GM21515 (cell line): ENCODE measurements around the gene AMOT.
"Not testable (repeated sequence)": the region's sequence is repeated elsewhere in the genome, so short reads cannot be mapped to it uniquely, and the experiment has no call there.

ENCODE experiments used
- ATAC-seq: cut with Tn5 transposase; IDR thresholded peaks from one replicate; pipeline ENCODE4 v1.9.1; 2021; ENCODE audit not compliant: unreplicated experiment

AMOT gene

GRCh38 chrX:112840382-112841113 lies at the start of gene AMOT:
TSS of gene AMOT (minus strand) at chrX:112840831. CDS start at chrX:112823126, 17,705 bp downstream.
- peak; percentile 60 for ATAC-seq

DNA sequence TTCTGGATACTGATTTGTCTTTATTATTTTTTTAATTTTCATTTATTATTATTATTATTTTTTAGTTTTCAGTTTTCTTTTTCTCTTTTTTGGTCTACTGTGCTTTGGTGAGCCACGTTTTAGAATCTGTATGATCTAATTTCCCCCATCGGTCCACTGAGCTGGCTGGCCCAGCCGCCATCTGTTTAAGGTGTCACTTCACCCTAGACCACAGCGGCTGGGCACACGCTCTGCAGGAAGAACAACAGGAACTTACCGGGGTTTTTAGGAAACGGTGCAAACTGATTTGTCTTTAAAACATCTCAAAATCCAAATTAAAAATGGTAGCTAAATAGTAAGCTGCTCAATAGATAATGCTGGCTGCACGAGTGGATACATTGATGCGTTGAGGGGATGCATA lies 48.8 kb upstream of the AMOT start:
- ATAC-seq: no peak

DNA sequence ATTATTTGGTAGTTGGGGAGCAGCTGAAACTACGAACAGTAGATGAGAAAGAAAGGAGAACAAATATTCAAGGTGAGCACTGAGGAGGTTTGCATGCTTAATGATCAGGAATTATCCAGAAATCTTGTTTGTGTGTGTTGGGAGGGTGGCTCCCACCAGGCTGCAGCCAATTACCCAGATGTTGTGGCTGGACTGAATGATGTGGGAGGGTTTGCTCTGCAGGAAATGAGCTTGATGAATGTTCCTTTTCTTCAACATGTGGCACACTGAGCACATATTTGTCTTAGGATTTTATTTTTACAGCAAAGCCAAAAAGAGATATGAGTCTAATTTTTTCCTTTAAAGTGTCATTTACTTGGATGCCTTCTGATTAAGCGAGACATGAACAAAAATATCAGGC lies 48.3 kb upstream of the AMOT start:
- no peak for ATAC-seq

DNA sequence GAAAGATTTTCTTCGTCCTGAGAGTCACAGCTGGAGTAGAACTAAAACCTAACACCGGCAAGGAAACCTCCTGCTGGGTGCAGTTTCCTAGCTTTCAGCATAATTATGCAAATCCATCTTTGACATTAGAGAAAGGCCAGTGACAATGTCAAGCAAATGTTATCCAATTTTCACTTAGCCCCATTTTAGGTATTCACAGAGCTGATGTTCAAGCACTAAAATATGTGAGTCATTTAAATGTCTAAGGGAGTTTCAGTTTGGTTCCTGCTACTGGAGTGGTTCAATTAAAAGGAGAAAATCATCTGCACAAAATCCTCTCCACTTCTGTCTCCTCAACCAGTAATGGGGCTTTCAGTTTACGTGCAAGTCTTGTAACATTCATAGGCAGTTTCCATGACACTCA lies 37.1 kb upstream of the AMOT start:
- ATAC-seq: peak; percentile 45

- peak; percentile 48 for ATAC-seq
Measured at GRCh38 chrX:112874614-112875013, 34.0 kb upstream of the AMOT start.

DNA sequence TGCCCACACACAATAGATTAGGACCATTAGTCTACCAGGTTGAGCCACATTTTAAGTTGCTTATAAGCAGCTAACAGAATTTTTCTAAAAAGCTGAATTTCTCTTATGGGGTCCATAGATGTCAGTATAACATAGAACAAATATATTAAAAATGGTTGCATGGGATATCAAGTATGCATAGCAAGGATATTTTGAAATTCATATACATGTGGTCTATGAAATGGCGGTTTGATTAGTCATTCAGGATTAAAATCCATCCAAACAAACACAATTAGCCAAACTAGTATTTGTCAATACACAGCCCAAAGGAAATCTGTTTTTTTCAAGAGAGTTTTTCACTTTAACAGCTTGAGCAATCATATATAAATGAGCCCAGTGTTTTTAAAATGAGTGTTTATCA lies 33.5 kb upstream of the AMOT start:
- no peak for ATAC-seq

- no peak for ATAC-seq
Measured at GRCh38 chrX:112868586-112868985, 28.0 kb upstream of the AMOT start.

GRCh38 chrX:112867570-112867969 lies 26.9 kb upstream of the AMOT start:
- ATAC-seq: no peak

GRCh38 chrX:112866175-112866574 lies 25.5 kb upstream of the AMOT start:
- no peak for ATAC-seq

- ATAC-seq: no peak
Measured at GRCh38 chrX:112865464-112866025, 24.9 kb upstream of the AMOT start.

DNA sequence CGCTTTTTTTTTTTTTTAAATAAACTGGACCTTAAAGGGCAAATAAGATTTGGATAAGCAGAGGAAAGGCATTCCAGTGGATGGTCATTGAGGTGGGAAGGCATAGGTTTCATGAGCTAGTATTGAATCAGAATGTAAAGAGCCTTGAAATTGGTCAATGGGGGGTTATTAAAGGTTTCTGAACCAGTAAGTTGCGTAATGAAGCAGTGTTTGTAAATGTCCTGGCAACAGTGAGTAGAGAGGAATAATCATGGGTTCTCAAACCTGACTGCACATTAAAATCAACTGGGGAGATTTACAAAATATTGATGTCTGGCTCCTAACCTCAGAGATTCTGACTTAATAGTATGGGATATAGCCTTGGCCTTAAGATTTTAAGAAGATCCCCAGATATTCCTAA lies 23.2 kb upstream of the AMOT start:
- ATAC-seq: no peak

DNA sequence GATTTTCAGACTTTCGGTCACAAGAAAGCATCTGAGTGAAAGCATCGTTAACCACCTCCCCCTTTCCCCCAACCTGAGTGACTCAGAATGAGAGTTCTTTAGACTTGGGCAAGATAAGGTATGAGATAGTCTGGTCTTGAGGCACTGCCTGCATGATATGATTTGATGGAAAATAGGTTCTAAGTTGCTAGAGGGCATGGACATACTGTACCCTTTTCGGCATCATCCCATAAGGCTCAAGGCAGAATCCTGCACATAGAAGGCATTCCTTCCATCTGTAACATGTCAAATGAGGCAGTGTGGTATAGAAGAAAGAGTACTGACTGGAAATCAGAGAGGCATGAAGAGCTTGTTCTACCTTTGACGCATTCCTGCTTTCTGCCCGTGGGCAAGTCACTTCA lies 16.8 kb upstream of the AMOT start:
- peak; percentile 94 for ATAC-seq

DNA sequence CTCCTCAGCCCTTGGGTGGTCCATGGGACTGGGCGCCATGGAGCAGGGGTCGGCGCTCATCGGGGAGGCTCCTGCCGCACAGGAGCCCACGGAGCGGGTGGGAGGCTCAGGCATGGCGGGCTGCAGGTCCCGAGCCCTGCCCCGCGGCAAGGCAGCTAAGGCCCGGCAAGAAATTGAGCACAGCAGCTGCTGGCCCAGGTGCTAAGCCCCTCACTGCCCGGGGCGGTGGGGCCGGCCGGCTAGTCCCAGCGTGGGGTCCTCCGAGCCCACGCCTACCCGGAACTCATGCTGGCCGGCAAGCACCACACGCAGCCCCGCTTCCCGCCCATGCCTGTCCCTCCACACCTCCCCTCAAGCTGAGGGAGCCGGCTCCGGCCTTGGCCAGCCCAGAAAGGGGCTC lies 14.3 kb upstream of the AMOT start:
- ATAC-seq: not testable (repeated sequence)

GRCh38 chrX:112852851-112853250 lies 12.2 kb upstream of the AMOT start:
- no peak for ATAC-seq

DNA sequence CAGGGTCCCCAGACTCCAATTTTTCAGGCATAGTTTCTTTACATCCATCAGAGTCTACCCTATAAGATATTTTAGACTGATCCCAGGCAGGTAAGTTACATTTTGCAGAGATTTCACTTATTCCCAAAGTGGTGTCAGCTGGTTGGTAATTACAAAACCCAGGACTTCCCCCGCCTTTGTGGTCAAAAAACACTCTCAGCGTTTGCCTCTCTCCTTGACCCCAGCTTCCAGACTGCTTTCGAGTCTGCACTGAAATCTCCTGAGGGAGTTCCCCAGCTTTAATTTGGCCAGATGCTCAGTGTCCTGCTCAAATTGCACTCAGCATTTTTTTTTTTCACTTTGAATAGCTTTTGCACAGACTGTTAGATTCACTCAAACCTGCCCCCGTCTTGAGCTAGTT lies 11.2 kb upstream of the AMOT start:
- ATAC-seq: peak; percentile 64

DNA sequence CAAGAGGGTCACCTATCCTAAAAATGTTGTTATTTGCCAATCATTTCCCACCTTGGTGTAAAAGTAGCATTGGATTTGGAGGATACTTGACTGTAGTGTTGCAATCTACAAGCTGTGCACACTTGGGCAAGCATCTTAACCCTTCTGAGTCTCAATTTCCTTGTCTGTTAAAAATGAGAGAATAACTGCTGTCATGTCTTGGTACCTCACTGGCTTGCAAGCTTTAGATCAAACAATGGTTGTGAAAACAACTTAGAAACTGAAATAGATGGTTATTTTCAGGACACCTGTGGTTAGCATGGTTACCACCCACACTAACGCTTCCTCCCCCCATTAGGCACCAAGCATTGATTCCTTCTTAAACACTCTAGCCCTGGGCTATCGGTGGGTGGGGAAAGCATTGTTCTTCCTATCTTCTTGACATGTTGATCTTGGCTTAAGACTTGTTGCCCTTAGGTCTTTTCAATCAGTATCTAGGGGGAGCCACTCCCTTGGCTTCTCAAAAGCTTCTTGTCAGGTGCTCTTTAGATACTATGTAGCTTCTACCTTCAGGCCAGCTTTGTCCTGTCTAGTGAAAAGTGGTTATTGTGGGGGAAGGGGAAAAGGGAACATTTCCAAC lies 10.6 kb upstream of the AMOT start:
- peak; percentile 93 for ATAC-seq

DNA sequence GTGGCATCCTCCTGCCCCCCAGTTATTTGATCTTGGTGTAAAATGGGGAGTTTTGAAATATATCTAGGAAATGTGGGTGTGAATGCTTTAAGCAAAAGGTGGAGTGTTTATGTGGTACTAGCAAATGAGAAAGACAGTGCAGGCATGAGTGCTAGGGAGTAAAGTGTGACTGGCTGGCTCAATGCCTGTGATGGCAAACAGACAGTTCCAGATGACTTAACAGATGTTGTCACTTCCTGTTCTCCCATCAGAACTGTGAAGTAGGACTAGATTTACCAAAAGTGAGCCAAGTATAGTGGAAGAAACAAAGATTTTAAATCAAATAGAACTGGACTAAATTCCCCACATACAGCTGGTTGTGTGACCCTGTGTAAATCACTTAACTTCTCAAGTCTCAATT lies 8.4 kb upstream of the AMOT start:
- no peak for ATAC-seq

GRCh38 chrX:112846782-112847181 lies 6.2 kb upstream of the AMOT start:
- ATAC-seq: no peak

DNA sequence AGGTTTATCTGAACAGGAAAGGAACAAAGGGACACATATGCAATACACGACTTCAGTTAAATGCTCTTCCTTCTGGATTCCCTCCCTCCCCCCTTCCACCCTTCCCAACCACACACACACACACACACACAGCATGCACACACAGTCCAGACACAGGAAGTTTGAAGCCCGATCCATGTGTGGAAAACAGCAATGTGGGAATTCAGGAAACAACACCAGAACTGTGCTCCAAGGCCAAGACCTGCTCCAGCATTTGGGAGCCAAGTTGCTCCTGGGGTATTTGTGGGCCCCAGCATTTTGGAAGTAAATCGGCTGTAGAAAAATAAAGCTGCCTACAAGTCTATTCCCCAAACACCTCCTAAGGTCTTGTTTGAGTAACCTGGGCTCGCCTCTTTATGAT lies 5.6 kb upstream of the AMOT start:
- ATAC-seq: no peak

GRCh38 chrX:112844250-112844649 lies 3.6 kb upstream of the AMOT start:
- no peak for ATAC-seq

- ATAC-seq: no peak
Measured at GRCh38 chrX:112841820-112842157, 1.2 kb upstream of the AMOT start.

GRCh38 chrX:112841114-112841819 lies 636 bp upstream of the AMOT start:
- peak; percentile 99 for ATAC-seq
